Bone marrow (tissue), 2 donors: ENCODE results near the gene MUL1.

Experiments used
- DNase-seq, 2 donors: peaks; one replicate each; lab custom pipeline; 2025; lab: John Stamatoyannopoulos, UW

MUL1 gene

GRCh38 chr1:20466273-20466672 is 41.7 kb downstream of the MUL1 start:
- DNase-seq: no peak

DNA sequence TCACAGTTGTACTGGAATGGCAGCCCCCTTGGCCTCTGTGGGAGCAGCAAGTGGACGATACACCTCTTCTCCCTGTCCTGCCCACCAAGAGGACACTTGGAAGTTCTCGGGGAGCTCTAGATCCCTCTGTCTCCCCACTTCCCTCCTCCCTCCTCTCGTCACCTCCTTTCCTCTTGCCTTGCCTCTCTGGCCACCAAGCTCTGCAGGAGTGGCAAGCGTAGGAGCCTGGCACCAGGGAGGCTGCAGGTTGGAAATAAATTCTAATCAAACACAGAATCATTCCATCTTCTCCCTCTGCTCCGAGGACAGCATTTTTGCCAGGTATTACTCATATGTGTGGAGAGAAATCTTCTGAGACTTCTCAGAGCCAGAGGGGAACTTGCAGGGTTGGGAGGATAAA is 42.8 kb downstream of the MUL1 start:
- no peak for DNase-seq

GRCh38 chr1:20463502-20463901 is 44.4 kb downstream of the MUL1 start:
- no peak for DNase-seq

GRCh38 chr1:20462397-20462796 is 45.6 kb downstream of the MUL1 start:
- no peak for DNase-seq

DNA sequence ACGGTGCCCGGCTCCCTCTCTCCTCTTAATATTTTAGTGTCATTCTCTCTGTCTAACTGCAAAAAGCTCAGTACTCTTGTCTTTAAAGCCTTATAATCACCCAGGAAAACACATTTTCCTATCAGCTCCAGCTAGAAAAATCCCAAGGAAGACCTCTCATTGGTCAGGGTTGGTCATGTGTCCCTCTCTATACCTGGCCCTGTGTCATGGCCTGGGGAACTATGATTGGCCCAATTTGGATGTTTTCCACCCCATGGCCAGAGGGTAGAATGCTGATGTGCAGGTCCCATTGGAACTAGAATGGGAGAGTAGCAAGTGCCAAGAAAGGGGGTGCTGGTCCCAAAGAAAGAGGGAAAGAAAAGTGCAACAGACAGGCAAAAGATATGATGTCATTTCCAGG is 49.2 kb downstream of the MUL1 start:
- no peak for DNase-seq

DNA sequence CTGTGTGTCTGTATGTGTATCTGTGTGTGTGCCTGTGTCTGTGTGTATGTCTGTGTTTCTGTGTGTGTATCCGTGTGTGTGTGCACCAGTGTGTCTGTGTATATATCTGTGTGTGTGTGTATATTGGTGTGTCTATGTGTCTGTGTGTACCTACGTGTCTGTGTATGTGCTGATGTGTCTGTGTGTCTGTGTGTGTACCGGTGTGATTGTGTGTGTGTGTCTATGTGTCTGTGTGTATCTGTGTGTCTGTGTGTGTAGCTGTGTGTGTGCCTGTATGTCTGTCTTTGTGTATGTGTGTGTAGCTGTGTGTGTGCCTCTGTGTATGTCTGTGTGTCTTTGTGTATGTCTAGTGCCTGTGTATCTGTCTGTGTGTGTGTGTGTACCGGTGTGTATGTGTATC is 53.9 kb downstream of the MUL1 start:
- DNase-seq: no peak

- DNase-seq: no peak
Measured at GRCh38 chr1:20449735-20450311, 58.1 kb downstream of the MUL1 start.
